Ovary (tissue), 9 donors: ENCODE data around the gene PTPN14. TPM values are rescaled to one million over a fixed set of nuclear protein-coding genes. Genes with fewer than 3 reads are reported as not detected.

Experiments
- DNase-seq, 5 donors: peaks; one replicate each; pipeline ENCODE4 v3.0.0-alpha.2; 2019 to 2020
- H3K27ac ChIP-seq, 2 donors: fragments of 200-600 bp; one replicate each; pipeline versions ENCODE4 v1.5.1 to v1.8.0; 2019 to 2022
- H3K27me3 ChIP-seq: fragments of 200-600 bp; one replicate; pipeline ENCODE4 v1.8.0; 2022
- H3K36me3 ChIP-seq: fragments of 200-600 bp; sonication (generic); one replicate; pipeline ENCODE4 v1.5.1; 2019
- H3K4me1 ChIP-seq: one replicate; pipeline ENCODE4 v1.8.1; 2013; ENCODE audit warnings: mild to moderate bottlenecking, moderate library complexity; ENCODE audit not compliant: insufficient read depth
- H3K4me3 ChIP-seq: fragments of 200-600 bp; sonication (generic); one replicate; pipeline ENCODE4 v1.5.1; 2017
- H3K9me3 ChIP-seq, 2 donors: fragments of 200-600 bp in 1 of 2; sonication (generic) in 1 of 2; one replicate each; pipeline versions ENCODE4 v1.5.1 to v1.8.1; 2013 to 2019; ENCODE audit warnings: mild to moderate bottlenecking in 1 of 2, moderate library complexity in 1 of 2
- CTCF ChIP-seq, 3 donors: fragments of 450-650 bp in 2 of 3; fragments of 200-600 bp in 1 of 3; IDR thresholded peaks; one replicate each; pipeline versions ENCODE4 v1.5.1 to v1.8.0; 2016 to 2022; ENCODE audit warnings: antibody characterized with exemption in 3 of 3, mild to moderate bottlenecking in 1 of 3
- EP300 ChIP-seq: sonication (generic); formaldehyde crosslinking; IDR thresholded peaks from one replicate; pipeline ENCODE4 v1.6.1; 2017; ENCODE audit warnings: antibody characterized with exemption
- POLR2A ChIP-seq: fragments of 450-650 bp; IDR thresholded peaks from one replicate; pipeline ENCODE4 v1.6.1; 2017; ENCODE audit warnings: antibody characterized with exemption, mild to moderate bottlenecking, moderate library complexity
- WGBS, 3 donors: extraction: QIAGEN DNeasy Blood & Tissue Kit in 1 of 3; methylation state at CpG; one replicate each; pipeline versions ENCODE4 v1.1.5 to v1.1.7; 2013 to 2017; 5-methylcytosine and 5-hydroxymethylcytosine counted together
- intact Hi-C, 4 donors: fragments of 100-400 bp; cut with DNase I; formaldehyde crosslinking; loops; one replicate each; pipeline versions ENCODE4 v1.11.0 to v1.15.1; 2022 to 2023
- polyA plus RNA-seq, 2 donors: library from polyadenylated mRNA; stranded (reverse); fragments of 200-250 nt in 1 of 2; fragments of 350-450 nt in 1 of 2; fragmentation: Illumina TruSeq in 1 of 2; extraction: RNeasy Lipid Tissue Mini Kit (QIAGEN cat#74804) in 1 of 2; gene quantifications; one replicate each; pipeline ENCODE4 v1.2.3, GENCODE V29; 2013 to 2014
- total RNA-seq, 7 donors: library from RNA; depleted of rRNA in 2 of 7; stranded (reverse); fragments of >200 nt in 2 of 7; fragmentation: NEBNext Ultra II Directional in 3 of 7; extraction: Animal tissue kit (Norgen Biotek cat#: 25700) in 3 of 7; gene quantifications; one replicate each; pipeline versions ENCODE4 v1.1.0 to v1.2.4, GENCODE V29; 2016 to 2023
- donor health status: DM: no; HTN: no; CAD: no; lungs with moderate emphysema.
- donor health status: DM: no; HTN: no; CAD: no.
- donor health status: Bipolar disorder and iron deficiency.
- donor health status: DM: yes; HTN: yes; CAD: no.
- donor health status: DM: no; HTN: no; CAD: no.
- donor health status: DM: yes; HTN: yes; CAD: no.

PTPN14 gene
- total and polyA plus RNA-seq, 9 donors, result 7.6 to 68.9 (median 41.1) TPM

GRCh38 chr1:214549604-214550003, 1.8 kb downstream of the PTPN14 start:
- H3K36me3 ChIP-seq, result no peaks in the 10 kb centered on the region
- peak overlapping the region; percentile 68 for H3K4me3 ChIP-seq
- intact Hi-C loops, result no loop called here
- no peaks in the 10 kb centered on the region for H3K27me3 ChIP-seq
- H3K4me1 ChIP-seq, result peaks cover 4% of the 10 kb centered on the region
- 63 to 68% (median 65%) methylated on average over 7 of the region's 7 CpGs for WGBS, 3 donors
- TF ChIP-seq POLR2A (no peak), CTCF (IDR thresholded peaks at IDR 0.05) (no peak), EP300 (no peak)
- H3K27ac ChIP-seq, result peak overlapping the region in 1 of 2 donors; percentile 21
- DNase-seq, result no peak
- H3K9me3 ChIP-seq, result no peaks in the 10 kb centered on the region

- intact Hi-C loops, result no loop called here
- Histone ChIP-seq H3K27ac (no peak overlapping the region), H3K36me3 (no peaks in the 10 kb centered on the region), H3K9me3 (no peaks in the 10 kb centered on the region), H3K4me3 (no peak overlapping the region), H3K4me1 (peaks cover 4% of the 10 kb centered on the region), H3K27me3 (no peaks in the 10 kb centered on the region)
- WGBS, 3 donors, result 22 to 27% (median 23%) methylated on average over 2 of the region's 2 CpGs
- TF ChIP-seq CTCF (IDR thresholded peaks at IDR 0.05) (no peak), EP300 (no peak), POLR2A (no peak)
- peak; percentile 53 to 78 (median 58) for DNase-seq
Measured at GRCh38 chr1:214548988-214549387, 2.4 kb downstream of the PTPN14 start.

GRCh38 chr1:214548271-214548670, 3.1 kb downstream of the PTPN14 start:
- WGBS, 3 donors, result 82 to 85% (median 83%) methylated on average over 4 of the region's 4 CpGs
- H3K4me1 ChIP-seq, result peaks cover 4% of the 10 kb centered on the region
- no peak for TF ChIP-seq POLR2A
- TF ChIP-seq CTCF (IDR thresholded peaks at IDR 0.05), result no peak
- no peak for TF ChIP-seq EP300

GRCh38 chr1:214547747-214548146, 3.7 kb downstream of the PTPN14 start:
- no peak overlapping the region for H3K27ac ChIP-seq
- H3K4me3 ChIP-seq, result no peak overlapping the region
- TF ChIP-seq POLR2A (no peak), EP300 (no peak), CTCF (IDR thresholded peaks at IDR 0.05) (no peak)
- H3K36me3 ChIP-seq, result no peaks in the 10 kb centered on the region
- no peak for DNase-seq
- no peaks in the 10 kb centered on the region for H3K27me3 ChIP-seq
- H3K4me1 ChIP-seq, result peaks cover 4% of the 10 kb centered on the region
- intact Hi-C loops, result no loop called here
- H3K9me3 ChIP-seq, result no peaks in the 10 kb centered on the region

More at GRCh38 chr1:214548271-214548670, 3.1 kb downstream of the PTPN14 start:
- Histone ChIP-seq H3K36me3 (no peaks in the 10 kb centered on the region), H3K9me3 (no peaks in the 10 kb centered on the region), H3K4me3 (no peak overlapping the region), H3K27me3 (no peaks in the 10 kb centered on the region), H3K27ac (no peak overlapping the region)
- DNase-seq, result no peak
- intact Hi-C loops, result no loop called here
